ENCODE data around the gene HIRIP3.
"Not testable (repeated sequence)": the region's sequence is repeated elsewhere in the genome, so short reads cannot be mapped to it uniquely, and the experiment has no call there.

Gene HIRIP3

DNA sequence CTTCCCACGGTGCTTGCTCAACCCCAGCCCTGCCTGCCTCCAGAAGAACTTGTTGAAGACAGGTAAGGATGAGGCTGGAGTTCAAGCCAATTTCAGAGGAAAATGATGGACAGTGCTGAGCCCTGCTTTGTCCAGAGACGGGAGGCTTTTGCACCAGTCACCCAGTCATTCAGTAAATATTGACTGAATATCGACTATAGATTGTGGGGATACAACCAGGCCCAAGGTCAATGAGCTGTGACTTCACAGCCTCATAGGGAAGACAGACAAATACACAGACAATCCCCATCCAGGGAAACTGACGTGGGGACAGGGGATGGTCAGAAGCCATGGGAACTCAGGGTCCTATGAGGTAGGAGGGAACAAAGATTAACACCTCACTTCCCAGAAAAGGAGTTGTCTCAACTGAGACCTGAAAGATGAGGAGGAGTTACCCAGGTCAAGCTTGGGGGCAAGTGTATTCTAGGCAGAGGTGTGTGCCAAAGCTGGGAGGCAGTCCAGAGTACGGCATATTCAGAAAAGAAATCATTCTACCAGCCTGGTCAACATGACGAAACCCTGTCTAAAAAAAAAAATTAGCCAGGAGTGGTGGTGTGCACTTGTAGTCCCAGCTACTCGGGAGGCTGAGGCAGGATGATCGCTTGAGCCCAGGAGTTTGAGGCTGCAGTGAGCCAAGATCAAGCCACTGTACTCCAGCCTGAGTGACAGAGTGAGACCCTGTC lies 21.3 kb upstream of the HIRIP3 start:
- no peak for DNase-seq

DNA sequence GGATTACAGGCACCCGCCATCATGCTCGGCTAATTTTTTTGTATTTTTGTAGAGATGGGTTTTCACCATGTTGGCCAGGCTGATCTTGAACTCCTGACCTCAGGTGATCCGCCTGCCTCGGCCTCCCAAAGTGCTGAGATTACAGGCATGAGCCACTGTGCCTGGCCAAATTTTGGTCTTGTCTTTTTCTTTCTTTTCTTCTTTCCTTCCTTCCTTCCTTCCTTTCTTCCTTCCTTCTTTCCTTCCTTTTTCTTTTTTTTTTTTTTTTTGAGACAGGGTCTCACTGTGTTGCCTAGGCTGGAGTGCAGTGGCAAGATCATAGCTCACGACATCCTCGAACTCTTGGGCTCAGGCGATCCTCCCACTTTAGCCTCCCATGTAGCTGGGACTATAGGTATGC lies 20.0 kb upstream of the HIRIP3 start:
- DNase-seq: not testable (repeated sequence)

DNA sequence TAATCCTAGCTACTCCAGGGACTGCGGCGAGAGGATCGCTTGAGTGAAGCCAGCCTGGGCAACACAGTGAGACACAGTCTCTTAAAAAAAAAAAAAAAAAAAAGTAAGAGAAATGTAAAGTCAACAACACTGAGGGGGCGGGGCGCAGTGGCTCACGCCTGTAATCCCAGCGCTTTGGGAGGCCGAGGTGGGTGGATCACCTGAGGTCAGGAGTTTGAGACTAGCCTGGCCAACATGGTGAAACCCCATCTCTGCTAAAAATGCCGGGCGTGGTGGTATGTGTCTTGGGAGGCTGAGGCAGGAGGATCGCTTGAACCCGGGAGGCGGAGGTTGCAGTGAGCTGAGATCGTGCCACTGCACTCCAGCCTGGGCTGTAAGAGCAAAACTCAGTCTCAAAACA lies 17.2 kb upstream of the HIRIP3 start:
- DNase-seq: not testable (repeated sequence)

DNA sequence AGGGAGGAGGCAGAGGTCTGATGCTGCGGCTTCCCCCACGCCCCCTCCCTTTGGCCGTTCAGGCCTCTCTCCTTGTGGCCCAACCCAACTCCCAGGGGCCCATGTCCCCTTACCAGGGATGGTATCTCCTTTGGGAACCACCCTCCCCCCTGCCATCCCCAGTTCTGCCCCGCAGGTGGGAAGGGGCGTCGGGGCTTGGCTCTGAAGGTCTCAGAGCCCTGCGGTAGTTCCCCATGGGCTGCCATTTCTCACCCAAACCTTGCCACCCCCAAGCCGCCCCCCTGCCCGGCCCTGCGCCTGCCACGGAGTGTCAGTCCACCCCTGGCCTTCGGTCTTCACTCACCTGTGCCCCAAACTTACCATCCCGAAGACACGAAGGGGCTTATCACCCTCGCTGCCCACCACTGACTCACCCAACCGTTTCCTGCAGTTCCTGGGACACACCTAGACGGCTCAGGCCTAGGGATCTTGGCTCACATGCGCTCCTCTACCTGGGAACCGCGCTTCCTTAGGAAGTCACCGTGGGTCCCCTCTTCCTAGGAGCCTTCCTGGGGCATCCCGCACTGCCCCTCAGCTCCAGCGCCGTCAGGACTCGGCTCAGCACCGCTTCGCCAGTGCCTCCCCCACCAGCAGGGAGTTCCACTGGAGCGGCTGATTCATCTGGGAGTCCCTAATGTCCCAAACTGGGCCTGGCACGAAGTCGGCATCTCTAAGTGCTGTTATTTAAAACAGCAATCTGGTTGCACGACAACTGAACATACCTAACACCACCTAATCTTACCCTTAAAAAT lies 16.5 kb upstream of the HIRIP3 start:
- DNase-seq: no peak

DNA sequence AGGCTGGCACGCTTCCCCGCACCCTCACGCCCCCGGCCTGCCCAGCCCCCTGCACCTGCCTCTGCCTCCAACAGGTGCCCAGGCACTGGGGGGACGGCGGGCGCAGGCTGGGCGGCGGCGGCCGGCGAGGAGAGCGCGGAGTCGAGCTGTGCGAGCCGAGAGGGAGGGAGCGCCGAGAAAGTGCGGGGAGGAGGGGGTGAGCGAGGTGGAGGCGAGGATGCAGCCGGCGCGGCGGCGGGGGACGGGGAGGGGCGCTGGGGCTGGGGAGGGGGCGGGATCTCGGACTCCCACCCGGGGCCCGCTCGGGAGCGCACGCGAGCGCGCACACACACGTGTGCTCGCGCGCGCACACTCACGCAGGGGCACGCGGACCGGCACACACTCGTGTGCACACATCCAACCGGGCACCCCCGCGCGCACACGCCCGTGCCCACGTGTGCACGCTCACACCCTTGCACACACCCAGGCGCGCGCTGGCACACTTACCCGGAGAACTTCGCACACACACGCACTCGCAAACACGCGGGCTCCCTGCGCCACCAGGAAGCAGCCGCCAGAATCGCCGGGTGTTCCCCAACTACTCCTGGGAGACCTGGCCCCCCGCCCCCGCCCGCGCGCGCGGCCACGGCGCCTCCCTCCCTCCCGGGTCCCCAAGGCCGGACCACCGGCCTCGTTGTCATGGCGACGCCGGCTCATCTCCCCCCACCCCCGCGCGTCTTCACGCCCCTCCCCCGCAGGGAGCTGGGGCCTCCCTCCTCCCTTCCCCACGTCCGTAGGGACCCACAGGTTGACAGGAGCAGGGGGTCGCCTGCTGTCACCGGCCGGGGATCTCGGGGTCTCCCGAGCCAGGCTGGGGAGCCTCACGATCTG lies 15.7 kb upstream of the HIRIP3 start, which contains the start of gene DOC2A:
TSS of gene DOC2A (minus strand) at position 184 of the 870 bp plus-strand sequence. CDS start 805 bp downstream, outside the sequence.
- peak; percentile 67 for DNase-seq

DNA sequence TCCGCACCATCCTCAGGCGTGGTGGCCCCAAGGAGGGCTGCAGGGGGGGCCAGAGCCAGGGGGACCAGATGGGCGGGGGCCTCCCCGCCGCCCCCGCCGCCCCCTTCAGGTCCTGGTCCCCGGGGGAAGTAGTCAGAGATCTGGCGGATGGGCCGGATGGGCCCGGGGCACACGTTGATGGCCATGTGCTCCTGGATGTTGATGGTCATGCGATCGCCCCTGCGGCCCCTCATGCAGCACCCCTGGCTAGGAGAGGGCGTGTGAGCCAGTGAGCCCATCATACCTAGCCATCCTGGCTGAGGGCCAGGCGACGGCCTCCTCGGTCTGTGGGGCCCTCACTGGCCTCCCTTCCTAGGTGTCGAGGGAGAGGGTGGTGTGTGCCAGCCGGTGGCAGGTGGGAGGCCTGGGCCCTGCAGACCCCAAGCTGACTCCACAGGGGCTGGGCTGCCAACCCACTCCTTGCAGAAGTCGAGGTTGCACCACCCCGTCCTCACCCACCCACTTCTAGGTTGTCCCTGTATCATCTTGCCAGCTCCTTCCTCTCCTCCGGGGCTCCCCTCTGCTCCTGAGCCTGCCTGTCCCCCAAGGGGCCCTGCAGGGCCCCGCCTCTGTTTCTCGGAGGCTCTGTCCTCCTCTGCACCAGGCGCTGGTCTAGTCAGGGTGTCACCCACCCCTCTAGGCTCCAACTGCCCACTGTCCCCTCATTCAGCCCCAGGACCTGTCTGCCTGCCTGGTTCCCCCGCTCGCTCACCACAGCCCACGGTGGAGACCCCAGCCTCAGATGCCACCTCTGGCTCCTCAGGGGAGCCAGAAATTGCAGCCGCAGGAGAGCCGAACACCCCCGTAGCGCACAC lies 14.8 kb upstream of the HIRIP3 start:
- DNase-seq: no peak

DNA sequence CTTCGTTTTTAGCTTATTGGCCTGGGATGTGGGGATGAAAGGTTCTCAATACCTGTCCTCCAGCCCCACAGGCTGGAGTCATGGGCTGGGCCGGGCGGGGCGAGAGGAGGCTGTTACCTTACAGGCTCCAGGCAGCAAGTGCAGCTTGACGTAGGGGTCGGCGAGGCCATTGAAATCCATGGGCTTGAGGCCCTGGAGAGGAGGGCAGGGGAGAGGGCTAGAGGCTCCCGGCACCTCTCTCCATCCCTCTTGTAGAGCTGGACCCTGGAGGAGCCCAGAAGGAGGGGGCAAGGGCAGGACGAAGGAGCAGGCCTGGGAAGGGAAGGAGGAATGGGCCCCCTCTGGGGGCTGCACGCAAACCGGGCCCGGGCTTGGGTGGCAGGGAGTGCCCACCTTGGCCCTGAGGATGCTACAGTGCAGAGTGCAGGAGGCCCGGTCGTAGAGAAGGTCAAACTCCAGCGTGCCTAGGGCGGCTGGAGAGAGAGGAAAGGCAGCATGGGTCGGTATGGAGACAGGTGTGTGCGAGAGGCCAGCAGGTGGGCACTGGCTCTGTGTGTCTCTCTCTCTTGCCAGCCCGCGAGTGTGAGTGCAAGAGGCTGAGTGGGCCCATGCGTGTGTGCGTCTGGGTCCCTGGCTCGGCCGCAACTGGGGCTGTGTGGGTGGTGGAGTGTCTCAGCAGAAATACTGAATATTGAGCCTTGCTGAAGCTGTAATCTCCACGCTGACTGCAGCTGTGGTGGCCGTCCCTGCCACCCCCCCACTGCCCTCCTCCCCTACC lies 13.9 kb upstream of the HIRIP3 start:
- no peak for DNase-seq

DNA sequence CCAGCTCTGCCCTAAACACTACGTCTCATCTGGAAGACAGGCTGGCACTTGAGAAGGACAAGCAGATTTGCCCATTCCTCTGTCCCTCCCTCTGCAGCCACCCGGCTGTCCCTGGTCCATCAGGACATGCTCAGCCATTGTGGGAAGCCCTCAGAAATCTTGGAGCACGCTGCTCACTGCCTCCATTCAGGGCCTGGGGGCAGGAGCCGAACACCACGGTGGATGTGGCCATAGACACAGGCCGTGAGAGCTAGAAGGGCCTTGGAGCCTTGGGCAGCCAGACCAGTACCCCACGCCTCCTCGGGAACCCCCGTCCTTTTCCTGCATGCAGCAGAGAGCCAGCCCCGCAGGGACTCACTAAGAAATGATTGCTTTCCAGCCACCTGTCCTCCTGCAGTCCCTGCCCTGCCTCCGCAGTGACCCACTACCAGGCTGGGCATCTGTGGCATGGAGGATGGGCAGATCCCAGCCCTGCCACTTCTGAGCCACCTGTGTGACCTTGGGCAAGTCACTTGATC lies 12.0 kb upstream of the HIRIP3 start:
- no peak for DNase-seq

DNA sequence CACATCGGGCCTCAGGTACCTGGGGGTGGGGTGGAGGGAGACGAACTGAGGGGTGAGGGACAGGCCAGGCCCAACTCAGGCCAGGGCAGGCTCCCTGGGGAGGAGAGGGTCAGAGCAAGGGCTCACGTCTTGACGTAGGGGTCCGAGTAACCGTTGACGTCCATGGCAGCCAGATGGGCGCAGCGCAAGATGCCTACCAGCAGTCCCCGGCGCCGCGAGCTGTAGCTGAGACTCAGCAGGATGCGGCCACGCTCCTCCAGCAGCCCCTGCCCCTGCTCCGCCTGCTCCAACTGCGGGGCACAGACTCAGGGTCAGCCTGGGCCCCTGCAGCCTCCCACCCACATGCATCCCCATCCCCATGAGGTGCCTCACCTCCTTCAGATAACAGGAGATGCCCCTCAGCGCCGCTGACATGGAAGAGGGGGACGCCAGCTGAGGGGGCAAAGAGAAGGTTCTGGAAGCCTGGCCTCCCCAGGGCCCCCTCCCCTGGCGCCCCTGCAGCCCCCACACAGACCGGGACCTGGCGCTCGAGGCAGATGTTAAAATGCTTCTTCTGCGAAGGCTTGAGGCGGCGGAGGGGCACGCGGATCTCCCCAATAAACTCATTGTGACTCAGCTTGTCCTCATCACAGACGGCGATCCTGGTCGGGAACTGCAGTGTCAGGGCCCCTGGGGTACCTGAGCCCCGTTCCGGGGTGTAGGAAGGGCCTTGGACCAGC lies 11.4 kb upstream of the HIRIP3 start:
- no peak for DNase-seq

DNA sequence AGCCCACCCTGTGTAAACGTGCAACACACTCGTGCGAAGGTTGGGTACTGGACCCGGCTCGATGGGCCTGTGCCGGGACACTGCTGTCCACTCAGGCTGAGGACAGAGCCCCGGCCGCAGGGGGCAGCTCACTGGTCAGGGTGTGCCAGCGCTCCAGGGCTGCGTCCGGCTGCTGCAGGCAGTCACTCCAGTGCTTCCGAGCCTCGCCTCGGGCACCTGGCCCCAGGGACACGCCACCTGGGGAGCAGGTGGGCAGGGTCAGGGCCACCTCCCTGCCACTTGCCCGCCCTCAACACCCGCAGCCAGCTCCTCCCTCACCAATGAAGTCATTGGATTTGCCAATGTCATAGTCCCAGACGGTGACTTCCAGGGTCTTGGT lies 10.7 kb upstream of the HIRIP3 start:
- no peak for DNase-seq

DNA sequence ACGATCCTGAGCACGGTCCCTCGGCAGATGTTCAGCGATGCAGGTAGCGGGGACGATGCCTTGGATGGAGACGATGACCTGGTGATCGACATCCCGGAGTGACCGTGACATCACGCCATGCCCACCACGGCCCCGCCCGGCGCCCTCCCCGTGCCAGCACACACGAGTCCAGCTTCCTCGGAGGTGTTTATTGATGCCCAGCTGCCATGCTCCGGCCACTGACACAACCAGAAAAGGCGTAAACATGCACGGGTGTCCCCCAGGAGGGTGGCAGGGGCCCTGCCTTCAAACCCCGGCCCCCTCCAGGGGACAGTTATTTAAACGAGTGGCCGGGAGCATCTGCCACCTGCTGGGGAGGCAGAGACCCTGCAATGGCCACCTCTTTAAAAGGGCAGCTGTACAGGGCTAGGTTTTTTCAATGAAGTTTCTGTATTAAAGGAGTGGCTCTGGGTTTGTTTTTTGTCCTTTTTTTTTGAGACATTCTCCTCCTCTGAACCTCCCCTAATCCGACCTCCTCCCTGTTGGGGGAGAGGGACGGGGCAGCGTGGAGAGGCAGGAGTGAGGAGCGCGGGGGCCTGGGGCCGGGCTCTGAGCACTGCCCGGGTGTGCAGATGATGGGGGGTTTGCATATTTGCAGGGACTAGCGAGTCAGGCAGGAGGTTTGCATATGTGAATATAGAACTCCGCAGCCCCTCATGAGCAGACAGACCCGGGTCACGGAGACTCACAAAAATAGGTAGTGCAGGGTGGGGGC lies 10.1 kb upstream of the HIRIP3 start:
- DNase-seq: peak; percentile 45

DNA sequence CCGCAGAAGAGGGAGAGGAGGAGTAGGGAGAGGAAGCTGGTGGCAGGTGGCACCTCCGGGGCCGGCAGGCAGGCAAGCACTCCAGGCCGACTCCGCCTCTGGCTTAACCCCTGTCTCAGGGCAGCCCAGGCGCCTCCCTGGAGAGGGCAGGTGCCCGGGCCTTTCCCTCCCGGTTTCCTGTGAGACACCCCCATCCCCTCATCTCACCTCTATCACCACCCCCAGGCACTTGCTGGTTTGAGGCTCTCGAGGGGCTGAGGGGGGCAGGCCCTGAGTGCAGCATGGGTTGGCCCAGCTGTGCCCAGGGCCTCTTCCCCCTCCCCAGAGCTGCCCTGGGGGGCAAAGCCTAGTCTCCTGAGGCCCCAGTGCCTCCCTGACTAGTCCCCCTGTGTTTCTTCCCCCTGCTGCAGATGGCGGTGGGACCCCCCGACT lies 9.4 kb upstream of the HIRIP3 start:
- no peak for DNase-seq

DNA sequence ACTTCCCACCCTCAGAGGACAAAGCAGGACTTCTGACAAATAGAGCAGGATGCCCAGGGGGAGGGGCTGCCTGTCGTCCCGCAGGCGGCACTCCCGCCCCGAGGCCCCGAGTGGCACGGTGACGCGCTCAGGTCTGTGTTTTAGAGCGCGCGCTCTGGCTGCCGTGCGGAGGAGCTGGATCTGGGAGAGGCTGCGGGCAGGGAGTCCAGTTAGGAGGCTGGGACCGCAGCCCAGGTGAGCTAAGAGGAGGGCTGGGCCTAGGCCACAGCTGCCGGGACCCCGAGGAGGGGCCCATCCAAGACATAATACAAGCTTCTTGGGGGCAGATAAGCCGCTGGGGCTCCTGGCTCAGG lies 9.0 kb upstream of the HIRIP3 start:
- no peak for DNase-seq

DNA sequence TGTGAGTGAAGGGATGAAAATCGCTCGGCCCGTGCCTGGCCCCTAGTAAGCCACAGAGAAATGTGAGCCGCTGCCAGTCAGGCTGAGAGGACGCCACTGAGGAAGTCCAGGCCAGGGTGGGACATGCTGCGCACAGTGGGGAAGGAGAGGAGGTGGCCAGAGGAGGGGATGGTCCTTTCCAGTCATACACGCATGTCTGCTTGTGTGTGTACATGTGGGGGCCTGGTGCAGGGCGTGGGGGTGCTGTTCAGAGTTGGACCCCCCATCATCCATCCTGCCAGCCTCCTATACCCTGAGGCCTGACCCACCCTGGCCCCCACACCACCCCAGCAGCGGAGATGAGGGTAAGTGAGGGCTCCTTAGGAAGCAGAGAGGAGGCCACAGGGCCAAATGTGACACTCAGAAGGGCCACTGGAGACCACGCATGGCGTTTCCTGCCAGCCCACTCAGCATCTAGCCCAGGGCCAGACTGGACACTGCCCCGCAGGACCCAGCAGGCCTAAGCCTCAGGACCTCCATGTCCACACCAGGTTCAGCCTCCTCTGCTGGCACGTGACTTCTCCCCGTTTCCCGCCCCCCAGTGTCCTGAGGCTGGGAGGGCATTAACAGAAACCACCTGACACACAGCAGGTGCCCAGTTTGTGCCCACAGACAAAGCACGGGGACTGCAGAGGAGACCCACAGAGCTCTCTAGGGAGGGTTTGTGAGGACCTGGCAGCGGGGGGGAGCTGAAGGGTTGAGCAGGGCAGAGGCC lies 8.4 kb upstream of the HIRIP3 start:
- DNase-seq: no peak

DNA sequence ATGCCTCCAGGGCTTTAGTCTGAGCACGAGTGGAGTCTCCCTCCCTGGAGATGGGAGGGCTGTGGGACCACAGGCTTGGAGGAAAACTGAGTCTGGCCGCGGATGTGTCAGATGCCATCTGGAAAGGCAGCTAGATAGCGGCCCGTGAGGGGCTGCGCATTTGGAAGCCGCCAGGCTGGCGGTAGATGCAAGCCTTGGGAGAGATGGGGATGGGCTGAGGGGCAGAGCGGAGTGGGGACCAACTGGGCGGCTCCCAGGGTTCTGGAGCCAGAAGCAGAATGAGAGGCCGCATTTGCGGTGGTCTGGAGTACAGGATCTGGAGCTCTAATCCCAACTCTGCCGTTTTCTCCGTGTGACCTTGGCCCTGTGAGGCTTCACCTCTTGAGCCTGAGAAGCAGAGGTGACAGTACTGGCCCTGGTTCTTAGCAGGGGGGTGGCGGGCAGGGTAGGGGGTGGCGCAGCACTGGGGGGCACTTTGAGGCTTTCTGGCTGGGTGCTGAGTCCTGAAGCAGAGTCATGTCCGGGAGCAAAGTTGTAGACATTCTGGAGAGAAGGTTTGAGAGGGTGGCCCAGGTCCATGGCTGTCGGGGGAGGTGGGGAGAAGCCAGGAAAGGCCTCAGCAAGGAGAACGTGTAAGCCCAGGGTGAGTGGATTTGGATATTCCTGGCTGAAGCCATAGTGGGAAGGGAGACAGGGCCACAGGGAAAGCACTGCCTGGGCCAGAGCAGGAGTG lies 7.4 kb upstream of the HIRIP3 start:
- no peak for DNase-seq

DNA sequence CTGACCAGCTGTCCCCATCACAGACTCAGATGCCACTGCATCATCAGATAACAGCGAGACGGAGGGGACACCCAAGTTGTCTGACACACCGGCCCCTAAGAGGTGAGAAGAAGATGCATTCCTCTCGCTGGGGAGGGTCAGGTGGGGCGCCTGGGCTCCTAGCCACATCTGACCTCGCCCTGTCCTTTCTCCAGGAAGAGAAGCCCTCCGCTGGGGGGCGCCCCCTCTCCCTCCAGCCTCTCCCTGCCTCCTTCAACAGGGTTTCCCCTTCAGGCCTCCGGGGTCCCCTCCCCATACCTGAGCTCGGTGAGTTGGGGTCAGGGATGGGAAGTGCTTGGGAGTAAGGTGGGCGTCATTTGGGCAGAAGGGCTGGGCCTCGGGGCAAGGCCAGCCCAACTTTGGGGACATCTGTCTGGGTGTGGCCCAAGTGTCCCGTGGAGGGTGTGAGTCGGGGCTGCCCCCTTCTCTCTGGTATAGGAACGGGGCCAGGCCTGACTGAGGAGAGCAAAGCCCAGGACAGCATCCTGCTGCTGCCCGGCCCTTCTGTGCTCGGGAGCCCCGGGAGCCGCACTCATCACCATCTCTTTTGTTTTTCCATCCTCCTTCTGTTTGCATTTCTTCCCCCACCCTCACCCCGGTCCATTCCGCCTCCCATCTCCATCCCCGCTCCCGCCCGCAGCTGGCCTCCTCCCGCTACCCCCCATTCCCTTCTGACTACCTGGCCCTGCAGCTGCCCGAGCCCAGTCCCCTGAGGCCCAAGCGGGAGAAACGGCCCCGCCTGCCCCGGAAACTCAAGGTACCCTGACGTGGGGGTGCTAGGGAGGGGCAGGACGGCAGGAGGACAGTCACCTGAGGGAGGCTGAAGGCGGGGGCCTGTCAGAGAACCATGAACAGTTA lies 5.6 kb upstream of the HIRIP3 start:
- no peak for DNase-seq

DNA sequence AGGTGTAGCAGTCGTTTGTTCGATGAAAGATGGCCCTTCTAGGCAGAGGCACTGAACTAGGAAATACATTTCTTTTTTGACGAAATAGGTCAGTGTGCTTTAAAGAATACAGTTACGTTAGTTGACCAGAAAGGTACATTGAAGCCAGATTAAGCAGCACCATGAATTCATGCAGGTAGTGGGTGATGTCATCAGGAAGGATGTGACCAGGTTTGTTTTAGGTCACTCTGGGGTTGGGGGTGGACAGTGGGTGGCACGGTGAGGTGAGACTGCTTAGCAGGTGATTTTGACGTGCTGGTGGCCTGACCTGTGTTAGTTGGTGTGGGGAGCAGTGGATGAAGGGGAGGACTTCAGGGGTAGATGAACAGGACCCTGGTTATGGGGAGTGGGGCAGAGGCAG lies 4.2 kb upstream of the HIRIP3 start:
- DNase-seq: no peak

Measured in COR-L47 (cell line).